ENCODE data around the gene SELENOV.

Gene SELENOV

GRCh38 chr19:39557811-39558623 lies 43.1 kb downstream of the SELENOV start:
- DNase-seq (ENCODE audit: low read depth in 2 of 3, low spot score in 1 of 3), result no peak

GRCh38 chr19:39558624-39559117 lies 43.7 kb downstream of the SELENOV start:
- no peak for DNase-seq (ENCODE audit: low read depth in 2 of 3, low spot score in 1 of 3)

- no peak for DNase-seq (ENCODE audit: low read depth in 2 of 3, low spot score in 1 of 3)
Observed at GRCh38 chr19:39563408-39563807, 48.5 kb downstream of the SELENOV start.

- DNase-seq (ENCODE audit: low read depth in 2 of 3, low spot score in 1 of 3), result no peak
Observed at GRCh38 chr19:39566064-39566463, 51.1 kb downstream of the SELENOV start.

- no peak for DNase-seq (ENCODE audit: low read depth in 2 of 3, low spot score in 1 of 3)
Observed at GRCh38 chr19:39568604-39569003, 53.7 kb downstream of the SELENOV start.

All from stimulated activated CD4-positive, alpha-beta T cell treated with anti-CD3 and anti-CD28 coated beads, Interleukin-12 subunit alpha, Interleukin-12 subunit beta, amount 100 ng/mL, for 48 hours (primary cell).